Mesenchymal stem cell (in vitro differentiated cells and primary cell): ENCODE data around the gene EARS2.

Experiments used
- DNase-seq: peaks from one replicate; pipeline ENCODE4 v3.0.0-alpha.2; 2013
- H2AFZ ChIP-seq: one replicate; pipeline ENCODE4 v1.6.1; 2013; ENCODE audit warnings: low read depth, mild to moderate bottlenecking, control low read depth, inconsistent platforms, low read length, moderate library complexity
- H2AK5ac ChIP-seq: 2 replicates; pipeline ENCODE4 v1.6.1; 2013; ENCODE audit warnings: low read length, moderate library complexity, mild to moderate bottlenecking, inconsistent platforms; ENCODE audit not compliant: severe bottlenecking
- H2BK120ac ChIP-seq: one replicate; pipeline ENCODE4 v1.6.1; 2013; ENCODE audit warnings: low read depth, mild to moderate bottlenecking, inconsistent platforms, low read length, moderate library complexity
- H2BK12ac ChIP-seq, 2 experiments: one replicate each; pipeline ENCODE4 v1.6.1; 2013; ENCODE audit warnings: inconsistent platforms in 2 of 2, low read length in 2 of 2, mild to moderate bottlenecking in 2 of 2, moderate library complexity in 2 of 2, control low read depth in 1 of 2
- H2BK15ac ChIP-seq: one replicate; pipeline ENCODE4 v1.6.1; 2013; ENCODE audit warnings: mild to moderate bottlenecking, low read depth, inconsistent platforms; ENCODE audit not compliant: poor library complexity, severe bottlenecking
- H2BK5ac ChIP-seq: 2 replicates; pipeline ENCODE4 v1.6.1; 2013; ENCODE audit warnings: low read depth, mild to moderate bottlenecking, low read length, control low read depth, inconsistent platforms; ENCODE audit not compliant: poor library complexity, severe bottlenecking
- H3K14ac ChIP-seq, 2 experiments: one replicate each; pipeline ENCODE4 v1.6.1; 2013; ENCODE audit warnings: inconsistent platforms in 2 of 2, low read length in 2 of 2, control low read depth in 1 of 2, mild to moderate bottlenecking in 1 of 2, moderate library complexity in 1 of 2
- H3K18ac ChIP-seq, 2 experiments: one replicate each; pipeline ENCODE4 v1.6.1; 2013; ENCODE audit warnings: inconsistent platforms in 2 of 2, low read length in 2 of 2, control low read depth in 1 of 2, low read depth in 1 of 2, mild to moderate bottlenecking in 1 of 2
- H3K23ac ChIP-seq, 2 experiments: one replicate each; pipeline ENCODE4 v1.6.1; 2013; ENCODE audit warnings: inconsistent platforms in 2 of 2, low read length in 2 of 2, mild to moderate bottlenecking in 2 of 2, moderate library complexity in 2 of 2, control low read depth in 1 of 2
- H3K27ac ChIP-seq: 2 replicates; pipeline ENCODE4 v1.5.1; 2013; ENCODE audit warnings: mild to moderate bottlenecking, moderate library complexity, low read length, control low read depth, inconsistent platforms; ENCODE audit not compliant: poor library complexity, severe bottlenecking
- H3K27me3 ChIP-seq, 2 experiments: 2 replicates each; pipeline versions ENCODE4 v1.6.1 to v1.7.0; 2013; ENCODE audit warnings: low read length in 2 of 2, mild to moderate bottlenecking in 2 of 2, moderate library complexity in 2 of 2, control low read depth in 1 of 2, inconsistent platforms in 1 of 2; ENCODE audit not compliant: control insufficient read depth in 1 of 2, insufficient read depth in 1 of 2
- H3K36me3 ChIP-seq, 2 experiments: 2 replicates each; pipeline versions ENCODE4 v1.6.1 to v1.7.0; 2013; ENCODE audit warnings: low read length in 2 of 2, control low read depth in 1 of 2, inconsistent platforms in 1 of 2, low read depth in 1 of 2, mild to moderate bottlenecking in 1 of 2; ENCODE audit not compliant: insufficient read depth in 2 of 2, control insufficient read depth in 1 of 2
- H3K4ac ChIP-seq, 2 experiments: one replicate each; pipeline ENCODE4 v1.6.1; 2013; ENCODE audit warnings: inconsistent platforms in 2 of 2, low read length in 2 of 2, mild to moderate bottlenecking in 2 of 2, moderate library complexity in 2 of 2, control low read depth in 1 of 2, low read depth in 1 of 2
- H3K4me1 ChIP-seq: 2 replicates; pipeline ENCODE4 v1.6.1; 2013; ENCODE audit warnings: low read depth, low read length, control low read depth; ENCODE audit not compliant: control insufficient read depth, insufficient read depth
- H3K4me2 ChIP-seq: 2 replicates; pipeline ENCODE4 v1.6.1; 2013; ENCODE audit warnings: low read length, mild to moderate bottlenecking, inconsistent platforms; ENCODE audit not compliant: poor library complexity, severe bottlenecking
- H3K4me3 ChIP-seq, 2 experiments: 2 replicates each; pipeline versions ENCODE4 v1.5.1 to v1.7.0; 2013; ENCODE audit warnings: low read length in 2 of 2, mild to moderate bottlenecking in 2 of 2, control low read depth in 1 of 2, low read depth in 1 of 2; ENCODE audit not compliant: insufficient read depth in 1 of 2
- H3K79me1 ChIP-seq: replicated peaks from 2 replicates; pipeline ENCODE4 v1.6.1; 2013; ENCODE audit warnings: mild to moderate bottlenecking, control low read depth, low read length, inconsistent platforms; ENCODE audit not compliant: poor library complexity, severe bottlenecking
- H3K9ac ChIP-seq: 2 replicates; pipeline ENCODE4 v1.7.0; 2013; ENCODE audit warnings: mild to moderate bottlenecking, low read length, moderate library complexity
- H3K9me3 ChIP-seq: 2 replicates; pipeline ENCODE4 v1.7.0; 2013; ENCODE audit warnings: mild to moderate bottlenecking, low read length; ENCODE audit not compliant: control insufficient read depth
- H4K8ac ChIP-seq: one replicate; pipeline ENCODE4 v1.6.1; 2013; ENCODE audit warnings: inconsistent platforms, mild to moderate bottlenecking, low read length, moderate library complexity
- H4K91ac ChIP-seq: one replicate; pipeline ENCODE4 v1.6.1; 2013; ENCODE audit warnings: mild to moderate bottlenecking, low read length, inconsistent platforms
- WGBS: methylation state at CpG from one replicate; pipeline ENCODE4 v1.1.7; 2013; ENCODE audit warnings: mixed read lengths; 5-methylcytosine and 5-hydroxymethylcytosine counted together

Gene EARS2

DNA sequence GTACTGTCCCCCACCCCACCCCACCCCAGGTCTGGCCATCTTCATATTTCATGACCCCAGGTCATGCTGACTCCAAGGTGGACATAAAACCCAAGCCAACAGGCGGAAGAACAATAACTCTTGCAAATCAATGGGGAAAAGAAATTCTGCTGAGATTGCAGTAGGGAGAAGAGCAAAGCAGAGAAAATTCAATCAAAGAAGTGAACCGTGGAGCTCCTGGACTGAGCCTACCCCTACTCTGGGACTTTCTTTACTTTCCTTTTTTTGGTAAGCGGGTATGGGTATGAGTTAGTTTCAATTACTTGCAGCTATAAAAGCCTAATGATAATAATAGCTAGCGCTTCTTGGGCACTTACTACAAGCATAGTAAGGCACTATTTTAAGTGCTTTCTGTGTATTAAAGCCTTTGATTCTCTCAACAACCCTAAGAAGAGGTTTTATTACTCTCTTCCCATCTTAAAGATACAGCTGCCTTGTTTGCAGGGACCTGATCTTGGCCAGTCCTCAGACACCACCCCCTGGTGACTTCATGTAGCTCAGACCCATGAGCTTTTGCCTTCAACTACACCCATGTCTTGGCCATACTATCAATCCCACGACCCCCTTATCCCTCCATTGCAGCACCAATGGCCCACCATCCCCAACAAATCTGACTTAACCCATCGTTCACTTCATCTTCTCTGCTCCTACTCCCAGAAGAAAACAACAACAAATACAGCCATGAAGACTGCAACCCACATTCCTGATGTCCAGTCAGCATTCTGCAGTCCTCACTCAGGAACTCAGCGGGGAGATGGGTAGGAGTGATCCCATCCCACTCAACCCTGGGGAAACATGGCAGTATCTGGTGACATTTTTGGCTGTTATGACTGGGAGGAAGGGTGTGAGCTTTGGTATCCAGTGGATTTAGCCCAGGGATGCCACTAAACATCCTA, 51.2 kb downstream of the EARS2 start:
- H2BK120ac ChIP-seq: no peak overlapping the region
- H3K4me3 ChIP-seq: no peak overlapping the region
- H2BK5ac ChIP-seq: no peak overlapping the region
- H4K91ac ChIP-seq: no peak overlapping the region
- no peak overlapping the region for H2AFZ ChIP-seq
- H3K27me3 ChIP-seq: no peaks in the 10 kb centered on the region
- no peak overlapping the region for H4K8ac ChIP-seq
- H2AK5ac ChIP-seq: peak overlapping the region; percentile 94
- peak overlapping the region; percentile 94 for H3K27ac ChIP-seq
- WGBS: 74% methylated on average over 6 of the region's 7 CpGs
- no peak overlapping the region for H3K23ac ChIP-seq
- H3K9ac ChIP-seq: no peak overlapping the region
- peaks cover 37% of the 10 kb centered on the region for H3K4me1 ChIP-seq
- no peak overlapping the region for H3K14ac ChIP-seq
- peaks cover 2% of the 10 kb centered on the region for H3K79me1 ChIP-seq
- DNase-seq: peak; percentile 21
- peak overlapping the region; percentile 46 for H3K4me2 ChIP-seq
- H3K9me3 ChIP-seq: no peaks in the 10 kb centered on the region
- no peak overlapping the region for H3K4ac ChIP-seq
- H3K36me3 ChIP-seq: peaks cover 3 to 4% of the 10 kb centered on the region in 2 experiments
- H2BK15ac ChIP-seq: no peak overlapping the region
- peak overlapping the region in 1 of 2 experiments; percentile 34 for H3K18ac ChIP-seq
- H2BK12ac ChIP-seq: no peak overlapping the region

- DNase-seq: no peak
- Histone ChIP-seq H3K4me1 (peaks cover 39% of the 10 kb centered on the region), H3K9ac (no peak overlapping the region), H3K9me3 (no peaks in the 10 kb centered on the region), H3K14ac (no peak overlapping the region), H3K23ac (no peak overlapping the region), H3K79me1 (peaks cover 3% of the 10 kb centered on the region), H3K27me3 (no peaks in the 10 kb centered on the region), H2BK5ac (no peak overlapping the region), H2BK15ac (no peak overlapping the region), H2BK120ac (no peak overlapping the region), H3K18ac (no peak overlapping the region), H3K36me3 (peaks cover 4 to 7% of the 10 kb centered on the region in 2 experiments), H4K8ac (no peak overlapping the region), H3K4ac (no peak overlapping the region), H2AK5ac (no peak overlapping the region), H2BK12ac (no peak overlapping the region), H3K4me2 (peak overlapping the region; percentile 36), H4K91ac (no peak overlapping the region), H3K4me3 (peak overlapping the region in 1 of 2 experiments; percentile 5), H3K27ac (peak overlapping the region; percentile 94), H2AFZ (no peak overlapping the region)
- WGBS: 95% methylated on average over 9 of the region's 9 CpGs
Measured at GRCh38 chr16:23505180-23505665, 51.9 kb downstream of the EARS2 start.

GRCh38 chr16:23504453-23505179, 52.5 kb downstream of the EARS2 start:
- H2AFZ ChIP-seq: no peak overlapping the region
- no peak overlapping the region for H4K8ac ChIP-seq
- peak overlapping the region; percentile 22 for H2BK5ac ChIP-seq
- H3K79me1 ChIP-seq: peaks cover 4% of the 10 kb centered on the region
- peak overlapping the region; percentile 19 to 54 for H3K18ac ChIP-seq
- H4K91ac ChIP-seq: no peak overlapping the region
- no peak overlapping the region for H3K14ac ChIP-seq
- no peak overlapping the region for H2BK120ac ChIP-seq
- no peaks in the 10 kb centered on the region for H3K9me3 ChIP-seq
- no peak overlapping the region for H2BK15ac ChIP-seq
- H3K36me3 ChIP-seq: peaks cover 4 to 13% of the 10 kb centered on the region in 2 experiments
- no peak overlapping the region for H2BK12ac ChIP-seq
- H3K4me3 ChIP-seq: peak overlapping the region in 1 of 2 experiments; percentile 57
- no peaks in the 10 kb centered on the region for H3K27me3 ChIP-seq
- peak overlapping the region; percentile 27 for H3K4me2 ChIP-seq
- H3K9ac ChIP-seq: peak overlapping the region; percentile 67
- peak overlapping the region; percentile 94 for H3K27ac ChIP-seq
- peaks cover 42% of the 10 kb centered on the region for H3K4me1 ChIP-seq
- no peak overlapping the region for H3K4ac ChIP-seq
- H2AK5ac ChIP-seq: peak overlapping the region; percentile 86
- 26% methylated on average over 13 of the region's 13 CpGs for WGBS
- H3K23ac ChIP-seq: no peak overlapping the region
- DNase-seq: peak; percentile 95

GRCh38 chr16:23504076-23504452, 53.1 kb downstream of the EARS2 start:
- Histone ChIP-seq H3K4me3 (peak overlapping the region in 1 of 2 experiments; percentile 57), H3K9ac (peak overlapping the region; percentile 67), H2AFZ (no peak overlapping the region), H3K23ac (peak overlapping the region in 1 of 2 experiments; percentile 23), H3K4me1 (peaks cover 42% of the 10 kb centered on the region), H3K4ac (no peak overlapping the region), H4K91ac (no peak overlapping the region), H2BK5ac (peak overlapping the region; percentile 22), H3K27me3 (no peaks in the 10 kb centered on the region), H3K4me2 (peak overlapping the region; percentile 27), H3K36me3 (peaks cover 4 to 13% of the 10 kb centered on the region in 2 experiments), H3K27ac (peak overlapping the region; percentile 87), H2BK120ac (no peak overlapping the region), H4K8ac (no peak overlapping the region), H2AK5ac (peak overlapping the region; percentile 86), H3K14ac (no peak overlapping the region), H2BK12ac (no peak overlapping the region), H3K9me3 (no peaks in the 10 kb centered on the region), H3K18ac (peak overlapping the region in 1 of 2 experiments; percentile 54), H3K79me1 (peaks cover 4% of the 10 kb centered on the region), H2BK15ac (no peak overlapping the region)
- 89% methylated on average over 5 of the region's 5 CpGs for WGBS
- DNase-seq: no peak
